Vagina (tissue), 2 donors: Measurements from ENCODE around the gene HSPA14. TPM values are rescaled to one million over a fixed set of nuclear protein-coding genes. Genes with fewer than 3 reads are reported as not detected.
"Not testable (repeated sequence)": the region's sequence is repeated elsewhere in the genome, so short reads cannot be mapped to it uniquely, and the experiment has no call there.

Source experiments
- DNase-seq, 2 donors: peaks; one replicate each; pipeline ENCODE4 v3.0.0-alpha.2; 2017; ENCODE audit errors: extremely low spot score in 2 of 2
- H3K27ac ChIP-seq: fragments of 200-600 bp; sonication (generic); one replicate; pipeline ENCODE4 v1.5.1; 2019
- H3K27me3 ChIP-seq: fragments of 200-600 bp; sonication (generic); one replicate; pipeline ENCODE4 v1.5.1; 2019
- H3K36me3 ChIP-seq, 2 donors: fragments of 200-600 bp; sonication (generic); one replicate each; pipeline ENCODE4 v1.5.1; 2017 to 2019
- H3K4me1 ChIP-seq: fragments of 200-600 bp; sonication (generic); one replicate; pipeline ENCODE4 v1.5.1; 2019
- H3K4me3 ChIP-seq, 2 donors: fragments of 200-600 bp; sonication (generic); 1 replicate in 1 of 2; 2 replicates in 1 of 2; pipeline ENCODE4 v1.5.1; 2016 to 2019
- H3K9me3 ChIP-seq: fragments of 200-600 bp; sonication (generic); one replicate; pipeline ENCODE4 v1.5.1; 2019
- CTCF ChIP-seq, 3 experiments: fragments of 450-650 bp in 2 of 3; fragments of 200-600 bp in 1 of 3; sonication (generic) in 1 of 3; IDR thresholded peaks; one replicate each; pipeline ENCODE4 v1.5.1; 2017 to 2019; ENCODE audit warnings: antibody characterized with exemption in 3 of 3, mild to moderate bottlenecking in 2 of 3, moderate library complexity in 2 of 3
- POLR2A ChIP-seq, 2 donors: fragments of 450-650 bp; IDR thresholded peaks; one replicate each; pipeline ENCODE4 v1.6.1; 2017; ENCODE audit warnings: antibody characterized with exemption in 2 of 2, mild to moderate bottlenecking in 2 of 2, moderate library complexity in 2 of 2
- POLR2AphosphoS5 ChIP-seq, 2 donors: sonication (generic); formaldehyde crosslinking; IDR thresholded peaks; one replicate each; pipeline ENCODE4 v1.9.0; 2017; ENCODE audit warnings: antibody characterized with exemption in 2 of 2, mild to moderate bottlenecking in 2 of 2, low read depth in 1 of 2; ENCODE audit not compliant: insufficient read depth in 1 of 2
- intact Hi-C: fragments of 100-400 bp; cut with DNase I; formaldehyde crosslinking; loops from one replicate; pipeline ENCODE4 v1.15.1; 2023
- total RNA-seq: library from RNA; depleted of rRNA; stranded (reverse); fragments of >200 nt; gene quantifications from one replicate; pipeline ENCODE4 v1.2.3, GENCODE V29; 2016

HSPA14 gene
- total RNA-seq, 1 donor from 2014 or later, result 8.3 TPM

GRCh38 chr10:14806318-14806717 lies 31.8 kb upstream of the HSPA14 start:
- Histone ChIP-seq H3K27me3 (no peaks in the 10 kb centered on the region), H3K36me3 (no peaks in the 10 kb centered on the region), H3K9me3 (no peaks in the 10 kb centered on the region), H3K4me3 (no peak overlapping the region), H3K4me1 (no peaks in the 10 kb centered on the region), H3K27ac (no peak overlapping the region)
- no peak for TF ChIP-seq POLR2A (IDR thresholded peaks at IDR 0.05)
- no peak for TF ChIP-seq CTCF (IDR thresholded peaks at IDR 0.05)
- no peak for TF ChIP-seq POLR2AphosphoS5 (IDR thresholded peaks at IDR 0.05; ENCODE audit: insufficient read depth in 1 of 2, low read depth in 1 of 2)
- intact Hi-C loops, result no loop called here
- DNase-seq, result no peak

- intact Hi-C loops, result no loop called here
- no peak for TF ChIP-seq POLR2A (IDR thresholded peaks at IDR 0.05)
- no peak for TF ChIP-seq CTCF (IDR thresholded peaks at IDR 0.05)
- TF ChIP-seq POLR2AphosphoS5 (IDR thresholded peaks at IDR 0.05; ENCODE audit: insufficient read depth in 1 of 2, low read depth in 1 of 2), result no peak
- Histone ChIP-seq H3K27me3 (no peaks in the 10 kb centered on the region), H3K27ac (no peak overlapping the region), H3K4me3 (no peak overlapping the region), H3K36me3 (no peaks in the 10 kb centered on the region), H3K9me3 (no peaks in the 10 kb centered on the region), H3K4me1 (no peaks in the 10 kb centered on the region)
- DNase-seq, result no peak
Measured at GRCh38 chr10:14810969-14811953, 26.8 kb upstream of the HSPA14 start.

- Histone ChIP-seq H3K4me3 (no peak overlapping the region), H3K9me3 (no peaks in the 10 kb centered on the region), H3K27ac (no peak overlapping the region), H3K36me3 (no peaks in the 10 kb centered on the region), H3K27me3 (no peaks in the 10 kb centered on the region), H3K4me1 (no peaks in the 10 kb centered on the region)
- no peak for TF ChIP-seq POLR2A (IDR thresholded peaks at IDR 0.05)
- TF ChIP-seq POLR2AphosphoS5 (IDR thresholded peaks at IDR 0.05; ENCODE audit: insufficient read depth in 1 of 2, low read depth in 1 of 2), result no peak
- TF ChIP-seq CTCF (IDR thresholded peaks at IDR 0.05), result no peak
- no peak for DNase-seq
- intact Hi-C loops, result no loop called here
Measured at GRCh38 chr10:14812271-14812670, 25.8 kb upstream of the HSPA14 start.

- intact Hi-C loops, result no loop called here
- Histone ChIP-seq H3K36me3 (no peaks in the 10 kb centered on the region), H3K9me3 (no peaks in the 10 kb centered on the region), H3K4me3 (no peak overlapping the region), H3K27ac (no peak overlapping the region), H3K27me3 (no peaks in the 10 kb centered on the region), H3K4me1 (no peaks in the 10 kb centered on the region)
- DNase-seq, result no peak
- no peak for TF ChIP-seq CTCF (IDR thresholded peaks at IDR 0.05)
- no peak for TF ChIP-seq POLR2AphosphoS5 (IDR thresholded peaks at IDR 0.05; ENCODE audit: insufficient read depth in 1 of 2, low read depth in 1 of 2)
- TF ChIP-seq POLR2A (IDR thresholded peaks at IDR 0.05), result no peak
Measured at GRCh38 chr10:14815681-14816080, 22.4 kb upstream of the HSPA14 start.

- H3K36me3 ChIP-seq, H3K27ac ChIP-seq, DNase-seq, H3K9me3 ChIP-seq, H3K27me3 ChIP-seq, intact Hi-C loops, H3K4me1 ChIP-seq, H3K4me3 ChIP-seq: not testable (repeated sequence)
Measured at GRCh38 chr10:14816717-14817116, 21.4 kb upstream of the HSPA14 start.
